HG02885 (cell line): Measurements from ENCODE around the gene CACFD1.
A peak's percentile ranks its signal among the peaks of the same experiment; 100 is the strongest.

Experiments used
- ATAC-seq: cut with Tn5 transposase; IDR thresholded peaks from one replicate; pipeline ENCODE4 v1.9.1; 2021; ENCODE audit warnings: mild to moderate bottlenecking; ENCODE audit not compliant: unreplicated experiment, poor library complexity

CACFD1 gene

GRCh38 chr9:133459476-133460404 is at the start of gene CACFD1:
TSS of gene CACFD1 (plus strand) at chr9:133459978. CDS start at chr9:133460067, 89 bp downstream.
- peak; percentile 79 for ATAC-seq

GRCh38 chr9:133415170-133415569 is 44.6 kb upstream of the CACFD1 start:
- no peak for ATAC-seq

GRCh38 chr9:133417541-133418461 is 42.0 kb upstream of the CACFD1 start, which contains the start of gene REXO4:
TSS of gene REXO4 (minus strand) at chr9:133418010. CDS start at chr9:133417844, 166 bp downstream.
- ATAC-seq: peak; percentile 77

GRCh38 chr9:133419005-133419404 is 40.8 kb upstream of the CACFD1 start:
- no peak for ATAC-seq

- ATAC-seq: no peak
Observed at GRCh38 chr9:133420392-133420827, 39.4 kb upstream of the CACFD1 start.

GRCh38 chr9:133421615-133422542 is 37.9 kb upstream of the CACFD1 start, which contains the start of gene ADAMTS13:
TSS of gene ADAMTS13 (plus strand) at chr9:133422367. CDS start at chr9:133422444, 77 bp downstream.
- ATAC-seq: no peak

- no peak for ATAC-seq
Observed at GRCh38 chr9:133423216-133423615, 36.6 kb upstream of the CACFD1 start.

- ATAC-seq: no peak
Observed at GRCh38 chr9:133424187-133424586, 35.6 kb upstream of the CACFD1 start.

GRCh38 chr9:133425049-133425632 is 34.6 kb upstream of the CACFD1 start:
- no peak for ATAC-seq

GRCh38 chr9:133426011-133426410 is 33.8 kb upstream of the CACFD1 start:
- no peak for ATAC-seq

- no peak for ATAC-seq
Observed at GRCh38 chr9:133427658-133428348, 32.0 kb upstream of the CACFD1 start.

GRCh38 chr9:133428617-133429101 is 31.1 kb upstream of the CACFD1 start:
- ATAC-seq: no peak

- no peak for ATAC-seq
Observed at GRCh38 chr9:133429214-133429613, 30.6 kb upstream of the CACFD1 start.

GRCh38 chr9:133429641-133430161 is 30.1 kb upstream of the CACFD1 start:
- ATAC-seq: no peak

- no peak for ATAC-seq
Observed at GRCh38 chr9:133430244-133430643, 29.5 kb upstream of the CACFD1 start.

- no peak for ATAC-seq
Observed at GRCh38 chr9:133433351-133433843, 26.4 kb upstream of the CACFD1 start.

- no peak for ATAC-seq
Observed at GRCh38 chr9:133436681-133437080, 23.1 kb upstream of the CACFD1 start.
